22Rv1 (cell line): ENCODE results near the gene PACS1.

Experiments used
- ZFX ChIP-seq: fragments of 450-650 bp; IDR thresholded peaks from 2 replicates; pipeline ENCODE4 v1.6.1; 2017; ENCODE audit warnings: antibody characterized with exemption, borderline replicate concordance
- TF ChIP-seq, protein P1 (sequence below): fragments of 450-650 bp; IDR thresholded peaks from 2 replicates; pipeline ENCODE4 v1.5.1; 2017; ENCODE audit warnings: mild to moderate bottlenecking

DNA sequence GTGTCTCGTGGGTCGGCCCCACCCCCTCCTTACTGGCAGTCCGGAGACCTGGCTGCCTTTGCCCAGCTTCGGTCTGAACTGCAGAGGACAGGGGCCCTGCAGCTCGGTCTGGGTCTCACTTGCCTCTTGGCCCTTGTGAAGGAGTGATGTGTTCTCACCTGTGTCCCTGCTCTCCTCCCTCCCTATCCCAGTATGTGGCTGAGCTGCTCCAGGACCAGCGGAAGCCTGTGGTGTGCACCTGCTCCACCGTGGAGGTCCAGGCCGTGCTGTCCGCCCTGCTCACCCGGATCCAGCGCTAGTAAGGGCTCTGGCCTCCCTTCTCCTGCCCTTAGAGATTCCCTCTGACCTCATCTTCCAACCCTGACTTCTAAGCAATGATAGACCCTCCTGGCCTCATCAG is 162.7 kb downstream of the PACS1 start:
- TF ChIP-seq, protein P1, sequence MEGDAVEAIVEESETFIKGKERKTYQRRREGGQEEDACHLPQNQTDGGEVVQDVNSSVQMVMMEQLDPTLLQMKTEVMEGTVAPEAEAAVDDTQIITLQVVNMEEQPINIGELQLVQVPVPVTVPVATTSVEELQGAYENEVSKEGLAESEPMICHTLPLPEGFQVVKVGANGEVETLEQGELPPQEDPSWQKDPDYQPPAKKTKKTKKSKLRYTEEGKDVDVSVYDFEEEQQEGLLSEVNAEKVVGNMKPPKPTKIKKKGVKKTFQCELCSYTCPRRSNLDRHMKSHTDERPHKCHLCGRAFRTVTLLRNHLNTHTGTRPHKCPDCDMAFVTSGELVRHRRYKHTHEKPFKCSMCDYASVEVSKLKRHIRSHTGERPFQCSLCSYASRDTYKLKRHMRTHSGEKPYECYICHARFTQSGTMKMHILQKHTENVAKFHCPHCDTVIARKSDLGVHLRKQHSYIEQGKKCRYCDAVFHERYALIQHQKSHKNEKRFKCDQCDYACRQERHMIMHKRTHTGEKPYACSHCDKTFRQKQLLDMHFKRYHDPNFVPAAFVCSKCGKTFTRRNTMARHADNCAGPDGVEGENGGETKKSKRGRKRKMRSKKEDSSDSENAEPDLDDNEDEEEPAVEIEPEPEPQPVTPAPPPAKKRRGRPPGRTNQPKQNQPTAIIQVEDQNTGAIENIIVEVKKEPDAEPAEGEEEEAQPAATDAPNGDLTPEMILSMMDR: no peak
- TF ChIP-seq ZFX: no peak
